ENCODE measurements around the gene LRRC51. TPM values are rescaled to one million over a fixed set of nuclear protein-coding genes. Genes with fewer than 3 reads are reported as not detected.

Gene LRRC51
- total and polyA plus RNA-seq, 2 of the 4 experiments (the other 2 are of a cell fraction): 5.3 to 5.6 TPM

DNA sequence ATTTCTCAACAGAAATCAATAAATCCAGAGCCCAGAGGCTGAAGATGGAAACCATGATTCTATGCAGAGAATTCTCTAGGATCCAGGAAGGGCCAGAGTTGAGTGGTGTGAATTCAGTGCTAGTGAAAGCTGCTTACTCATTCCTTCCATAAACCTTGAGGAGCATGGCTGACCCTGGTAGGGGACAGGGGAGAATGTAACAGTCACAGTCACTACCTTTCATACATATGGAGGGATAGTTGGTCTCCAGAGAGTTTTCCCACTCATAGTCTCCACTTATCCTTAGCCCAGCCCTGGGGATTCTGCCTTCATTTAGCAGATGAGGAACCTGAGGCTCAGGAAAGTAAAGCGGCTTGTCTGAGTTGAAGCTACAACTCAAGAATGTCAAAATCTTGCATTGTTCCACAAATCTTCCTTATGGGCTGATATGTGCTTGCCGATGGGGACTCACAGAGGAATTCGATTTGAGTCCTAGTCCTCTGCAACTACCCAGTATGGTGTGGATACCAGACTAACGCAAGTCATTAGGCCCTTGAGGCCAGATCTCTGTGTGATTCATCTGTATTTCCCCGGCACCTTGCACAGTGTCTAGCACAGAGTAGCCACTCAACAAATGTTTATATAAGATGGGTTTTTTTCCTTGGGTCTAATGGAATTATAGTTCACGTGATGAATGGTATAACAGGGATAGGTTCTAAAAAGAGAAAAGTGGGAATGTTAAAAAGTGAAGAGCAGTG is 35.5 kb downstream of the LRRC51 start:
- 0 out of 2 replicates have a peak overlapping the region, but pooled peaks have one; percentile 29 for H3K14ac ChIP-seq (replicated peaks; ENCODE audit: low read depth, low read length)
- peaks cover 7% of the 10 kb centered on the region for H3K9me1 ChIP-seq (ENCODE audit: insufficient read depth, low read length)
- H2AFZ ChIP-seq (replicated peaks; ENCODE audit: low read length, poor library complexity): peak overlapping the region; percentile 28
- H2BK20ac ChIP-seq (ENCODE audit: low read depth, low read length): peak overlapping the region; percentile 41; the same call in 1 of the 2 replicates
- H3K4me1 ChIP-seq (ENCODE audit: control insufficient read depth, insufficient read depth, low read length): peaks cover 6% of the 10 kb centered on the region; the same call in 1 of the 2 replicates
- no peak overlapping the region for H2AK5ac ChIP-seq (ENCODE audit: low read depth, low read length)
- DNase-seq: no peak
- H4K91ac ChIP-seq (ENCODE audit: insufficient read depth, low read depth, low read length): no peak overlapping the region
- in situ Hi-C loops (cut with MboI; ENCODE audit: low sequenced_read_pairs) (no loop called here), intact Hi-C loops (cut with micrococcal nuclease) (no loop called here), dilution Hi-C loops (cut with HindIII; ENCODE audit: low sequenced_read_pairs, unreplicated experiment) (no loop called here)
- H3K9ac ChIP-seq (ENCODE audit: low read depth, low read length): no peak overlapping the region
- H3K23ac ChIP-seq (ENCODE audit: low read depth, low read length): no peak overlapping the region
- no TSS peak for BruUV-seq (replicated peaks)
- H3K9me3 ChIP-seq (ENCODE audit: control insufficient read depth, insufficient read depth, low read length): no peaks in the 10 kb centered on the region
- H4K20me1 ChIP-seq (ENCODE audit: insufficient read depth, low read length): no peaks in the 10 kb centered on the region
- peaks cover 0 to 15% of the 10 kb centered on the region in 2 experiments; a peak in 2 of 4 replicates for H3K79me1 ChIP-seq (ENCODE audit: low read depth in 1 of 2, low read length in 2 of 2)
- no peak overlapping the region for H3K27ac ChIP-seq (ENCODE audit: insufficient read depth, low read length)
- 91% methylated on average over 5 of the region's 6 CpGs; no CpG with 5 or more reads in 1 of the 2 experiments for WGBS, 2 experiments (ENCODE audit: extremely low coverage in 2 of 2, insufficient read length in 1 of 2)
- no peak overlapping the region for H2BK5ac ChIP-seq (ENCODE audit: low read depth, low read length, poor library complexity, severe bottlenecking)
- no peaks in the 10 kb centered on the region for H3K27me3 ChIP-seq (ENCODE audit: control insufficient read depth, insufficient read depth, low read length)
- POLR2A ChIA-PET (ENCODE audit: unreplicated experiment): no interaction called here
- no peak overlapping the region for H2BK15ac ChIP-seq (ENCODE audit: low read depth, low read length)
- H3K4me2 ChIP-seq (ENCODE audit: low read depth, low read length): no peak overlapping the region
- ATAC-seq (ENCODE audit: low read depth): no peak
- H3K4ac ChIP-seq (ENCODE audit: low read depth, low read length): peak overlapping the region; percentile 41; the same call in 1 of the 2 replicates
- no peaks in the 10 kb centered on the region for H3K36me3 ChIP-seq (ENCODE audit: control insufficient read depth, insufficient read depth, low read length)
- peak overlapping the region; percentile 38; the same call in 1 of the 2 replicates for H4K5ac ChIP-seq (ENCODE audit: low read depth, low read length)
- no peak overlapping the region for H3K56ac ChIP-seq (ENCODE audit: extremely low read depth, insufficient read depth, low read length)
- TF ChIP-seq FOS (IDR thresholded peaks at IDR 0.05; ENCODE audit: low read depth, low read length) (no peak), RFX5 (IDR thresholded peaks at IDR 0.05; ENCODE audit: low read depth, low read length) (no peak), MAZ (IDR thresholded peaks at IDR 0.05; ENCODE audit: borderline replicate concordance, low read depth, low read length) (no peak), RAD21 (IDR thresholded peaks at IDR 0.05; ENCODE audit: low read length) (no peak), BHLHE40 (IDR thresholded peaks at IDR 0.05; ENCODE audit: low read depth, low read length) (no peak), MXI1 (IDR thresholded peaks at IDR 0.05; ENCODE audit: borderline replicate concordance, low read depth, low read length) (no peak), SMC3 (IDR thresholded peaks at IDR 0.05; ENCODE audit: low read depth, low read length) (no peak), RCOR1 (IDR thresholded peaks at IDR 0.05; ENCODE audit: insufficient replicate concordance, low read length) (no peak)
- H3K4me3 ChIP-seq (ENCODE audit: insufficient read depth, low read depth, low read length): no peak overlapping the region
- H4K8ac ChIP-seq (ENCODE audit: low read depth in 2 of 2, low read length in 2 of 2): peak overlapping the region in 1 of 2 experiments; percentile 35; a peak in 1 of 4 replicates
- CTCF ChIA-PET: no interaction called here
- H2BK120ac ChIP-seq (ENCODE audit: low read depth, low read length): 0 out of 2 replicates have a peak overlapping the region, but pooled peaks have one; percentile 6
- peak overlapping the region; percentile 2 for H2AK9ac ChIP-seq (replicated peaks; ENCODE audit: low read depth, low read length, poor library complexity)
- no peak overlapping the region for H3K18ac ChIP-seq (ENCODE audit: low read depth, low read length)
